ENCODE data around the gene TMEM175.
A peak's percentile ranks its signal among the peaks of the same experiment; 100 is the strongest.

DNA sequence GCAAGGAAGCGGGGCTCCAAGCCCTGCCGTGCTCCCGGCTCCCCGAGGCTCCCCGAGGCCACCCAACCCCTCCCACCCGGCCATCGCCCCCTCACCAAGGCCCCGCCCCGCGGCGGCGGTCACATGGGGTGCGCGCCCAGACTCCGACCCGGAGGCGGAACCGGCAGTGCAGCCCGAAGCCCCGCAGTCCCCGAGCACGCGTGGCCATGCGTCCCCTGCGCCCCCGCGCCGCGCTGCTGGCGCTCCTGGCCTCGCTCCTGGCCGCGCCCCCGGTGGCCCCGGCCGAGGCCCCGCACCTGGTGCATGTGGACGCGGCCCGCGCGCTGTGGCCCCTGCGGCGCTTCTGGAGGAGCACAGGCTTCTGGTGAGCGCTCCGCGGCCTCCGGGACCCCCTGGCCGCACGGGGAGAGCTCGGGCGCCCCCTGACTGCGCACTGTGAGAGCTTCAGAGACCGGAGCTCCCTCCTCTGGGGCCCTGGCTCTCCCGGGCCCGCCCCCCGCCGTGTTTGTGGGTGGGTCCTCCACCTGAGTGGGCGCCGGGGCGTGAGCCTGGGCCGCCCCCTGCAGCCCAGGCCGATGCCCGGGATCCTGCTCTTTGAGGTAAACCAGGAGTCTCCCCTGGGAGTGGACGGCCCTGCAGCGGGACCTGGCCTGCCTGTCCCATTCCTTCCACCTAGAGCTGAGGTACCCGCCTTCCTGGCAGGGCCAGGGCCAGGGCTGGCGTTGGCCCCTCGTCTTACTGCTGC, 54.8 kb downstream of the TMEM175 start, which contains the start of gene IDUA:
- TF ChIP-seq, protein P1, sequence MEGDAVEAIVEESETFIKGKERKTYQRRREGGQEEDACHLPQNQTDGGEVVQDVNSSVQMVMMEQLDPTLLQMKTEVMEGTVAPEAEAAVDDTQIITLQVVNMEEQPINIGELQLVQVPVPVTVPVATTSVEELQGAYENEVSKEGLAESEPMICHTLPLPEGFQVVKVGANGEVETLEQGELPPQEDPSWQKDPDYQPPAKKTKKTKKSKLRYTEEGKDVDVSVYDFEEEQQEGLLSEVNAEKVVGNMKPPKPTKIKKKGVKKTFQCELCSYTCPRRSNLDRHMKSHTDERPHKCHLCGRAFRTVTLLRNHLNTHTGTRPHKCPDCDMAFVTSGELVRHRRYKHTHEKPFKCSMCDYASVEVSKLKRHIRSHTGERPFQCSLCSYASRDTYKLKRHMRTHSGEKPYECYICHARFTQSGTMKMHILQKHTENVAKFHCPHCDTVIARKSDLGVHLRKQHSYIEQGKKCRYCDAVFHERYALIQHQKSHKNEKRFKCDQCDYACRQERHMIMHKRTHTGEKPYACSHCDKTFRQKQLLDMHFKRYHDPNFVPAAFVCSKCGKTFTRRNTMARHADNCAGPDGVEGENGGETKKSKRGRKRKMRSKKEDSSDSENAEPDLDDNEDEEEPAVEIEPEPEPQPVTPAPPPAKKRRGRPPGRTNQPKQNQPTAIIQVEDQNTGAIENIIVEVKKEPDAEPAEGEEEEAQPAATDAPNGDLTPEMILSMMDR (IDR thresholded peaks at IDR 0.05): peak in 4 of 7 experiments; percentile 29 to 39 (median 32)
- TF ChIP-seq POLR2A (IDR thresholded peaks at IDR 0.05): no peak

Measured in body of pancreas (tissue), 4 donors.